Liver (tissue), 9 donors: ENCODE measurements around the gene RAPGEF4. TPM values are rescaled to one million over a fixed set of nuclear protein-coding genes. Genes with fewer than 3 reads are reported as not detected.

ENCODE experiments used
- DNase-seq: peaks from one replicate; pipeline ENCODE4 v3.0.0-alpha.2; 2017; ENCODE audit warnings: low spot score
- H3K27ac ChIP-seq, 2 donors: one replicate each; pipeline ENCODE4 v1.7.0; 2013; ENCODE audit warnings: inconsistent platforms in 2 of 2, low read length in 2 of 2, control low read depth in 1 of 2, low read depth in 1 of 2, mild to moderate bottlenecking in 1 of 2
- H3K27me3 ChIP-seq, 4 donors: one replicate each; pipeline versions ENCODE4 v1.6.1 to v1.7.0; 2013; ENCODE audit warnings: low read length in 3 of 4, inconsistent platforms in 1 of 4, mild to moderate bottlenecking in 1 of 4, moderate library complexity in 1 of 4; ENCODE audit not compliant: control insufficient read depth in 4 of 4, insufficient read depth in 4 of 4
- H3K36me3 ChIP-seq, 4 donors: one replicate each; pipeline versions ENCODE4 v1.6.1 to v1.7.0; 2013; ENCODE audit warnings: low read length in 3 of 4, mild to moderate bottlenecking in 3 of 4, low read depth in 1 of 4, moderate library complexity in 1 of 4; ENCODE audit not compliant: control insufficient read depth in 4 of 4, insufficient read depth in 3 of 4
- H3K4me1 ChIP-seq, 4 donors: one replicate each; pipeline versions ENCODE4 v1.6.1 to v1.7.0; 2013; ENCODE audit warnings: low read length in 3 of 4, mild to moderate bottlenecking in 3 of 4, moderate library complexity in 1 of 4; ENCODE audit not compliant: control insufficient read depth in 4 of 4, insufficient read depth in 4 of 4
- H3K4me3 ChIP-seq, 3 donors: one replicate each; pipeline versions ENCODE4 v1.6.1 to v1.7.0; 2013; ENCODE audit warnings: low read length in 3 of 3, control low read depth in 1 of 3, low read depth in 1 of 3, mild to moderate bottlenecking in 1 of 3
- H3K9ac ChIP-seq, 2 donors: one replicate each; pipeline ENCODE4 v1.7.0; 2013; ENCODE audit warnings: low read length in 2 of 2, mild to moderate bottlenecking in 2 of 2, moderate library complexity in 2 of 2, control low read depth in 1 of 2, low read depth in 1 of 2
- H3K9me3 ChIP-seq, 4 donors: one replicate each; pipeline versions ENCODE4 v1.6.1 to v1.7.0; 2013; ENCODE audit warnings: low read length in 3 of 4; ENCODE audit not compliant: control insufficient read depth in 4 of 4
- ATF3 ChIP-seq: IDR thresholded peaks from 2 replicates; pipeline ENCODE4 v1.6.1; 2016; ENCODE audit warnings: antibody characterized with exemption
- CTCF ChIP-seq: fragments of 150-350 bp; IDR thresholded peaks from 2 replicates; pipeline ENCODE4 v1.5.1; 2017; ENCODE audit warnings: improper control_type of control experiment, low read depth, low read length; ENCODE audit not compliant: missing input control
- EGR1 ChIP-seq, 2 donors: IDR thresholded peaks; 2 replicates each; pipeline ENCODE4 v1.6.1; 2016 to 2018; ENCODE audit warnings: antibody characterized with exemption in 2 of 2, low read depth in 2 of 2
- FOXA1 ChIP-seq: IDR thresholded peaks from 2 replicates; pipeline ENCODE4 v1.6.1; 2016; ENCODE audit warnings: antibody characterized with exemption
- FOXA2 ChIP-seq: IDR thresholded peaks from 2 replicates; pipeline ENCODE4 v1.6.1; 2016; ENCODE audit warnings: antibody characterized with exemption
- GABPA ChIP-seq, 2 donors: IDR thresholded peaks in 1 of 2; conservative IDR thresholded peaks in 1 of 2; 2 replicates each; pipeline ENCODE4 v1.6.1; 2016; ENCODE audit warnings: antibody characterized with exemption in 2 of 2, mild to moderate bottlenecking in 1 of 2, moderate library complexity in 1 of 2
- HNF4A ChIP-seq, 2 donors: conservative IDR thresholded peaks; 2 replicates each; pipeline ENCODE4 v1.6.1; 2016; ENCODE audit warnings: antibody characterized with exemption in 2 of 2, mild to moderate bottlenecking in 2 of 2
- HNF4G ChIP-seq: IDR thresholded peaks from 2 replicates; pipeline ENCODE4 v1.6.1; 2016; ENCODE audit warnings: antibody characterized with exemption
- JUND ChIP-seq, 2 donors: IDR thresholded peaks; 2 replicates each; pipeline ENCODE4 v1.6.1; 2016; ENCODE audit warnings: antibody characterized with exemption in 2 of 2
- NR2F2 ChIP-seq: IDR thresholded peaks from 2 replicates; pipeline ENCODE4 v1.6.1; 2016; ENCODE audit warnings: antibody characterized with exemption
- RAD21 ChIP-seq, 2 donors: IDR thresholded peaks; 2 replicates each; pipeline ENCODE4 v1.6.1; 2016; ENCODE audit warnings: antibody characterized with exemption in 2 of 2, mild to moderate bottlenecking in 2 of 2
- RXRA ChIP-seq, 2 donors: IDR thresholded peaks; 2 replicates each; pipeline ENCODE4 v1.6.1; 2017 to 2018; ENCODE audit warnings: antibody characterized with exemption in 2 of 2, mild to moderate bottlenecking in 1 of 2
- SP1 ChIP-seq: IDR thresholded peaks from 2 replicates; pipeline ENCODE4 v1.6.1; 2018; ENCODE audit warnings: antibody characterized with exemption, mild to moderate bottlenecking
- TAF1 ChIP-seq: conservative IDR thresholded peaks from 2 replicates; pipeline ENCODE4 v1.6.1; 2016; ENCODE audit warnings: antibody characterized with exemption, mild to moderate bottlenecking
- YY1 ChIP-seq: IDR thresholded peaks from 2 replicates; pipeline ENCODE4 v1.6.1; 2016; ENCODE audit warnings: antibody characterized with exemption, mild to moderate bottlenecking
- ZBTB33 ChIP-seq: IDR thresholded peaks from 2 replicates; pipeline ENCODE4 v1.6.1; 2016; ENCODE audit warnings: antibody characterized with exemption
- WGBS: extraction: QIAGEN DNeasy Blood & Tissue Kit; methylation state at CpG from one replicate; pipeline ENCODE4 v1.1.7; 2013; 5-methylcytosine and 5-hydroxymethylcytosine counted together
- polyA plus RNA-seq, 2 donors: library from polyadenylated mRNA; stranded (reverse) in 1 of 2; unstranded in 1 of 2; fragments of 200-250 nt in 1 of 2; fragments of >200 nt in 1 of 2; fragmentation: Nextera tagmentation in 1 of 2; extraction: Ambion mirVana in 1 of 2; gene quantifications; one replicate each; pipeline versions ENCODE4 v1.2.1 to v1.2.3, GENCODE V29; 2013 to 2015
- total RNA-seq, 2 donors: library from RNA; depleted of rRNA; stranded (reverse); fragments of >200 nt; gene quantifications; one replicate each; pipeline ENCODE4 v1.2.3, GENCODE V29; 2014
- TF ChIP-seq, protein P1 (sequence below): IDR thresholded peaks from 2 replicates; pipeline ENCODE4 v1.6.1; 2016; ENCODE audit warnings: antibody characterized with exemption, mild to moderate bottlenecking
- TF ChIP-seq, protein P2 (sequence below): IDR thresholded peaks from 2 replicates; pipeline ENCODE4 v1.6.1; 2016; ENCODE audit warnings: antibody characterized with exemption
- donor health status: healthy.
- donor health status: healthy.
- donor health status: healthy.
- donor health status: healthy.
- donor health status: healthy.

RAPGEF4 gene
- total and polyA plus RNA-seq, 4 donors: 1.5 to 18.2 (median 8.3) TPM

DNA sequence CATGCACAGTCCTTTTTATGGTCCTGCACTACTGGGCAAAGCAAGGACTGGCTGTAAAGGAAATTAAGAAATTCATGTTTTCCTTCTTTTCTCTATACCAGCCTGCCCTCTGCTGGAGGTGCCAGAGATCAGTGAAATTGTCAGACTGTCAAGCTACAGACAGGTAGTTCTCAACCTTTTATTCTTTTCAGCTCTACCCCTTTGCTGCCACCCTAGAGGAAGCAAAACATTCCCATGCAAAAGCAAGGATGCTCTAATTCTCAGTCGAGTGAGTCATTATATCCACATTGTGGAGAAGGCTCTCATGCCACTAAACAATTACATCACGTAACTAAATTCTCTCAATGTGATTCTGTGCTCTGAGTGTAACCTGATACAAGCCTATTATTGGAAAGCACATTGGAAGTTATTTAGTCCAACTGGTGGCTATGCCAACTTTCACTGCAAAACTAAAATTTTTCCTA, 25.0 kb upstream of the RAPGEF4 start:
- H3K36me3 ChIP-seq: no peaks in the 10 kb centered on the region
- 53% methylated on average over 2 of the region's 2 CpGs for WGBS
- H3K9ac ChIP-seq: no peak overlapping the region
- H3K9me3 ChIP-seq: peaks cover 0 to 6% (median 0%) of the 10 kb centered on the region in 4 donors
- no peaks in the 10 kb centered on the region for H3K27me3 ChIP-seq
- TF ChIP-seq, protein P1, sequence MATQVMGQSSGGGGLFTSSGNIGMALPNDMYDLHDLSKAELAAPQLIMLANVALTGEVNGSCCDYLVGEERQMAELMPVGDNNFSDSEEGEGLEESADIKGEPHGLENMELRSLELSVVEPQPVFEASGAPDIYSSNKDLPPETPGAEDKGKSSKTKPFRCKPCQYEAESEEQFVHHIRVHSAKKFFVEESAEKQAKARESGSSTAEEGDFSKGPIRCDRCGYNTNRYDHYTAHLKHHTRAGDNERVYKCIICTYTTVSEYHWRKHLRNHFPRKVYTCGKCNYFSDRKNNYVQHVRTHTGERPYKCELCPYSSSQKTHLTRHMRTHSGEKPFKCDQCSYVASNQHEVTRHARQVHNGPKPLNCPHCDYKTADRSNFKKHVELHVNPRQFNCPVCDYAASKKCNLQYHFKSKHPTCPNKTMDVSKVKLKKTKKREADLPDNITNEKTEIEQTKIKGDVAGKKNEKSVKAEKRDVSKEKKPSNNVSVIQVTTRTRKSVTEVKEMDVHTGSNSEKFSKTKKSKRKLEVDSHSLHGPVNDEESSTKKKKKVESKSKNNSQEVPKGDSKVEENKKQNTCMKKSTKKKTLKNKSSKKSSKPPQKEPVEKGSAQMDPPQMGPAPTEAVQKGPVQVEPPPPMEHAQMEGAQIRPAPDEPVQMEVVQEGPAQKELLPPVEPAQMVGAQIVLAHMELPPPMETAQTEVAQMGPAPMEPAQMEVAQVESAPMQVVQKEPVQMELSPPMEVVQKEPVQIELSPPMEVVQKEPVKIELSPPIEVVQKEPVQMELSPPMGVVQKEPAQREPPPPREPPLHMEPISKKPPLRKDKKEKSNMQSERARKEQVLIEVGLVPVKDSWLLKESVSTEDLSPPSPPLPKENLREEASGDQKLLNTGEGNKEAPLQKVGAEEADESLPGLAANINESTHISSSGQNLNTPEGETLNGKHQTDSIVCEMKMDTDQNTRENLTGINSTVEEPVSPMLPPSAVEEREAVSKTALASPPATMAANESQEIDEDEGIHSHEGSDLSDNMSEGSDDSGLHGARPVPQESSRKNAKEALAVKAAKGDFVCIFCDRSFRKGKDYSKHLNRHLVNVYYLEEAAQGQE: no peak
- TF ChIP-seq CTCF (peak; percentile 63), FOXA2 (no peak), RAD21 (IDR thresholded peaks at IDR 0.05) (peak; percentile 79 to 86)
- no peak overlapping the region for H3K27ac ChIP-seq
- H3K4me3 ChIP-seq: no peak overlapping the region
- DNase-seq: no peak
- no peaks in the 10 kb centered on the region for H3K4me1 ChIP-seq

- 73% methylated on average over 1 of the region's 1 CpG for WGBS
- DNase-seq: no peak
- Histone ChIP-seq H3K4me3 (no peak overlapping the region), H3K9me3 (peaks cover 0 to 6% (median 0%) of the 10 kb centered on the region in 4 donors), H3K27me3 (no peaks in the 10 kb centered on the region), H3K9ac (no peak overlapping the region), H3K27ac (no peak overlapping the region), H3K36me3 (no peaks in the 10 kb centered on the region), H3K4me1 (no peaks in the 10 kb centered on the region)
- no peak for TF ChIP-seq TAF1
- TF ChIP-seq FOXA1: no peak
- no peak for TF ChIP-seq JUND (IDR thresholded peaks at IDR 0.05)
- no peak for TF ChIP-seq GABPA (IDR thresholded peaks at IDR 0.05 in 1 of 2, conservative IDR thresholded peaks at IDR 0.05 in 1 of 2)
- TF ChIP-seq RXRA (IDR thresholded peaks at IDR 0.05): no peak
- no peak for TF ChIP-seq YY1
- TF ChIP-seq SP1: no peak
- TF ChIP-seq, protein P2, sequence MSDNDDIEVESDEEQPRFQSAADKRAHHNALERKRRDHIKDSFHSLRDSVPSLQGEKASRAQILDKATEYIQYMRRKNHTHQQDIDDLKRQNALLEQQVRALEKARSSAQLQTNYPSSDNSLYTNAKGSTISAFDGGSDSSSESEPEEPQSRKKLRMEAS: no peak
- no peak for TF ChIP-seq RAD21 (IDR thresholded peaks at IDR 0.05)
- TF ChIP-seq, protein P1: no peak
- no peak for TF ChIP-seq CTCF
- TF ChIP-seq HNF4A (conservative IDR thresholded peaks at IDR 0.05): no peak
- no peak for TF ChIP-seq NR2F2
- no peak for TF ChIP-seq EGR1 (IDR thresholded peaks at IDR 0.05; ENCODE audit: low read depth in 2 of 2)
- no peak for TF ChIP-seq ZBTB33
- TF ChIP-seq FOXA2: no peak
- no peak for TF ChIP-seq ATF3
- TF ChIP-seq HNF4G: no peak
These were observed 24.5 kb upstream of the RAPGEF4 start for GRCh38 chr2:172711110-172711509.
